ENCODE measurements around the gene CERS5.

GRCh38 chr12:50105913-50106450 lies 61.2 kb downstream of the CERS5 start:
- TF ChIP-seq, protein P1, sequence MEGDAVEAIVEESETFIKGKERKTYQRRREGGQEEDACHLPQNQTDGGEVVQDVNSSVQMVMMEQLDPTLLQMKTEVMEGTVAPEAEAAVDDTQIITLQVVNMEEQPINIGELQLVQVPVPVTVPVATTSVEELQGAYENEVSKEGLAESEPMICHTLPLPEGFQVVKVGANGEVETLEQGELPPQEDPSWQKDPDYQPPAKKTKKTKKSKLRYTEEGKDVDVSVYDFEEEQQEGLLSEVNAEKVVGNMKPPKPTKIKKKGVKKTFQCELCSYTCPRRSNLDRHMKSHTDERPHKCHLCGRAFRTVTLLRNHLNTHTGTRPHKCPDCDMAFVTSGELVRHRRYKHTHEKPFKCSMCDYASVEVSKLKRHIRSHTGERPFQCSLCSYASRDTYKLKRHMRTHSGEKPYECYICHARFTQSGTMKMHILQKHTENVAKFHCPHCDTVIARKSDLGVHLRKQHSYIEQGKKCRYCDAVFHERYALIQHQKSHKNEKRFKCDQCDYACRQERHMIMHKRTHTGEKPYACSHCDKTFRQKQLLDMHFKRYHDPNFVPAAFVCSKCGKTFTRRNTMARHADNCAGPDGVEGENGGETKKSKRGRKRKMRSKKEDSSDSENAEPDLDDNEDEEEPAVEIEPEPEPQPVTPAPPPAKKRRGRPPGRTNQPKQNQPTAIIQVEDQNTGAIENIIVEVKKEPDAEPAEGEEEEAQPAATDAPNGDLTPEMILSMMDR (IDR thresholded peaks at IDR 0.05; ENCODE audit: low read length), result no peak
- TF ChIP-seq EZH2 (IDR thresholded peaks at IDR 0.05; ENCODE audit: borderline replicate concordance, low read length), result no peak

Data from OCI-LY1 (cell line).